ENCODE data around the gene SETD3. TPM values are rescaled to one million over a fixed set of nuclear protein-coding genes. Genes with fewer than 3 reads are reported as not detected.

Gene SETD3
- total and polyA plus RNA-seq, 10 of the 15 experiments (the other 5 are each of a cell fraction or from before 2014, with no cell fraction given), result 11.3 to 44.2 (median 36.5) TPM

GRCh38 chr14:99510556-99511139 is 30.0 kb upstream of the SETD3 start:
- ATAC-seq (no peak), FAIRE-seq (no peak), DNase-seq (ENCODE audit: low read depth, low spot score) (no peak)
- Histone ChIP-seq H2AFZ (ENCODE audit: control insufficient read depth, low read depth, low read length) (no peak overlapping the region), H3K9ac (ENCODE audit: control insufficient read depth, insufficient read depth, low read length) (no peak overlapping the region), H4K20me1 (ENCODE audit: control insufficient read depth, insufficient read depth) (no peaks in the 10 kb centered on the region), H3K27ac (ENCODE audit: control insufficient read depth, insufficient read depth) (no peak overlapping the region), H3K4me3 (no peak overlapping the region), H3K36me3 (ENCODE audit: control insufficient read depth in 2 of 2, insufficient read depth in 2 of 2, low read length in 1 of 2) (peaks cover 27 to 32% of the 10 kb centered on the region in 2 experiments), H3K4me2 (ENCODE audit: control insufficient read depth, insufficient read depth) (no peak overlapping the region), H3K79me2 (ENCODE audit: control insufficient read depth, insufficient read depth, low read length) (no peaks in the 10 kb centered on the region), H3K4me1 (ENCODE audit: control insufficient read depth, insufficient read depth, low read length) (no peaks in the 10 kb centered on the region), H3K27me3 (replicated peaks in 1 of 2; ENCODE audit: control insufficient read depth in 2 of 2, insufficient read depth in 2 of 2, low read length in 1 of 2) (no peaks in the 10 kb centered on the region), H3K9me3 (replicated peaks; ENCODE audit: control insufficient read depth, insufficient read depth, low read length) (no peaks in the 10 kb centered on the region)
- SMC1A ChIA-PET (ENCODE audit: uncharacterized antibody, unreplicated experiment), result no interaction called here
- intact Hi-C loops (cut with micrococcal nuclease; ENCODE audit: unreplicated experiment), result no loop called here
- in situ Hi-C loops (cut with MboI), result no loop called here
- no peak for TF ChIP-seq ZNF592 (IDR thresholded peaks at IDR 0.05)
- no peak for TF ChIP-seq NBN (IDR thresholded peaks at IDR 0.05)
- TF ChIP-seq EED (IDR thresholded peaks at IDR 0.05; ENCODE audit: low read depth), result no peak
- RAD21 ChIA-PET (ENCODE audit: unreplicated experiment), result no interaction called here
- TSS peak; percentile 81 for BruUV-seq (replicated peaks)
- 85% methylated on average over 9 of the region's 15 CpGs for WGBS (ENCODE audit: insufficient coverage, insufficient replicate concordance, low lambda C conversion rate, missing lambda C conversion rate)
- POLR2A ChIA-PET, result no interaction called here
- CTCF ChIA-PET, result no interaction called here

Data from GM12878 (cell line).